OCI-LY3 (cell line): ENCODE results near the gene TARS2.

ENCODE experiments used
- CTCF ChIP-seq: fragments of 200-600, 300-600 bp; sonication (generic); IDR thresholded peaks from 2 replicates; pipeline ENCODE4 v1.5.1; 2014; ENCODE audit warnings: antibody characterized with exemption, low read length, low read depth
- EZH2phosphoT487 ChIP-seq: fragments of 200-600 bp; shearing (Covaris generic); IDR thresholded peaks from 2 replicates; pipeline ENCODE4 v1.6.1; 2018; ENCODE audit warnings: antibody characterized with exemption, mixed run types, low read depth

GRCh38 chr1:150513351-150513791, 26.2 kb downstream of the TARS2 start:
- TF ChIP-seq CTCF: no peak
- no peak for TF ChIP-seq EZH2phosphoT487
